Heart right ventricle (tissue), 16 donors: ENCODE results near the gene TCF25. TPM values are rescaled to one million over a fixed set of nuclear protein-coding genes. Genes with fewer than 3 reads are reported as not detected.

ENCODE experiments used
- ATAC-seq, 8 donors: fragments of 200-7000 bp; cut with Tn5 transposase; one replicate each; pipeline ENCODE4 v1.9.1; 2020; ENCODE audit warnings: mild to moderate bottlenecking in 8 of 8, moderate library complexity in 8 of 8, moderate number of reproducible peaks in 1 of 8
- DNase-seq, 2 donors: peaks; one replicate each; pipeline ENCODE4 v3.0.0-alpha.2; 2020
- H3K27ac ChIP-seq, 10 donors: fragments of 200-600 bp; sonication (generic) in 2 of 10; one replicate each; pipeline versions ENCODE4 v1.5.0 to v1.8.0; 2020 to 2022; ENCODE audit warnings: mild to moderate bottlenecking in 3 of 10
- H3K27me3 ChIP-seq, 7 donors: fragments of 200-600 bp; one replicate each; pipeline ENCODE4 v1.8.0; 2021 to 2022; ENCODE audit warnings: mild to moderate bottlenecking in 2 of 7
- H3K36me3 ChIP-seq, 9 donors: fragments of 200-600 bp; sonication (generic) in 1 of 9; one replicate each; pipeline versions ENCODE4 v1.5.0 to v1.8.0; 2020 to 2022; ENCODE audit warnings: mild to moderate bottlenecking in 2 of 9
- H3K4me1 ChIP-seq, 9 donors: fragments of 200-600 bp; sonication (generic) in 1 of 9; one replicate each; pipeline versions ENCODE4 v1.5.0 to v1.8.0; 2020 to 2022; ENCODE audit warnings: mild to moderate bottlenecking in 4 of 9
- H3K4me3 ChIP-seq, 10 donors: fragments of 200-600 bp; sonication (generic) in 2 of 10; one replicate each; pipeline versions ENCODE4 v1.5.0 to v1.8.0; 2020 to 2022; ENCODE audit warnings: mild to moderate bottlenecking in 7 of 10, moderate library complexity in 2 of 10
- H3K9me3 ChIP-seq, 11 donors: fragments of 200-600 bp in 10 of 11; sonication (generic) in 2 of 11; one replicate each; pipeline versions ENCODE4 v1.5.0 to v1.8.0; 2013 to 2022; ENCODE audit warnings: mild to moderate bottlenecking in 2 of 11, control low read depth in 1 of 11, moderate library complexity in 1 of 11
- WGBS, 2 donors: extraction: QIAGEN DNeasy Blood & Tissue Kit; methylation state at CpG; one replicate each; pipeline ENCODE4 v1.1.7; 2013; ENCODE audit warnings: inconsistent platforms in 1 of 2; 5-methylcytosine and 5-hydroxymethylcytosine counted together
- intact Hi-C, 10 donors: fragments of 100-400 bp; cut with DNase I; formaldehyde crosslinking; loops; one replicate each; pipeline versions ENCODE4 v1.11.1 to v1.14.2; 2022
- polyA plus RNA-seq, 2 donors: library from polyadenylated mRNA; stranded (reverse); fragments of 200-250 nt; gene quantifications; one replicate each; pipeline ENCODE4 v1.2.3, GENCODE V29; 2013
- total RNA-seq, 10 donors: library from RNA; stranded (reverse); fragmentation: NEBNext Ultra II Directional in 3 of 10; extraction: Animal tissue kit (Norgen Biotek cat#: 25700) in 3 of 10; gene quantifications; one replicate each; pipeline versions ENCODE4 v1.2.1 to v1.2.4, GENCODE V29; 2021 to 2023
- TF ChIP-seq, protein P1 (sequence below), 9 donors: fragments of 200-600 bp; sonication (generic) in 2 of 9; IDR thresholded peaks; one replicate each; pipeline versions ENCODE4 v1.5.0 to v1.8.0; 2021 to 2022; ENCODE audit warnings: antibody characterized with exemption in 9 of 9, mild to moderate bottlenecking in 5 of 9, moderate library complexity in 1 of 9
- donor health status: Arrhythmogenic right ventricular cardiomyopathy.
- donor health status: ischemic (EF 13 %, LVEDD 7.1; RV severe dilation, severe dysfunction).
- donor health status: healthy with polysubstance abuse.
- donor health status: DM: no; HTN: yes; CAD: no.
- donor health status: DM: no; HTN: no; CAD: no.
- donor health status: ischemic (EF 25% LVEDD 6.9; RV normal size, moderate dysfunction).
- donor health status: ischemic (EF 25% LVEDD 5.7; RV mildly dilated, moderate dysfunction).
- donor health status: healthy.
- donor health status: DM: yes; HTN: yes; CAD: no.
- donor health status: Ischemic cardiomyopathy.
- donor health status: ischemic (EF 35%, LVEDD 5.7; RV mildly dilated, moderate dysfunction).
- donor health status: nonischemic (EF 11% LVEDD 7.7; RV severe dilation, severe dysfunction).
- donor health status: DM: yes; HTN: yes; CAD: no.
- donor health status: PGD.
- donor health status: ischemic (EF 29% LVEDD 5.4; RV normal size, mild dysfunction).
- donor health status: nonischemic (EF 23%, LVEDD 6.1; RV moderate dilation, normal function).

TCF25 gene
- total and polyA plus RNA-seq, 12 donors = 77.5 to 112 (median 94.8) TPM

DNA sequence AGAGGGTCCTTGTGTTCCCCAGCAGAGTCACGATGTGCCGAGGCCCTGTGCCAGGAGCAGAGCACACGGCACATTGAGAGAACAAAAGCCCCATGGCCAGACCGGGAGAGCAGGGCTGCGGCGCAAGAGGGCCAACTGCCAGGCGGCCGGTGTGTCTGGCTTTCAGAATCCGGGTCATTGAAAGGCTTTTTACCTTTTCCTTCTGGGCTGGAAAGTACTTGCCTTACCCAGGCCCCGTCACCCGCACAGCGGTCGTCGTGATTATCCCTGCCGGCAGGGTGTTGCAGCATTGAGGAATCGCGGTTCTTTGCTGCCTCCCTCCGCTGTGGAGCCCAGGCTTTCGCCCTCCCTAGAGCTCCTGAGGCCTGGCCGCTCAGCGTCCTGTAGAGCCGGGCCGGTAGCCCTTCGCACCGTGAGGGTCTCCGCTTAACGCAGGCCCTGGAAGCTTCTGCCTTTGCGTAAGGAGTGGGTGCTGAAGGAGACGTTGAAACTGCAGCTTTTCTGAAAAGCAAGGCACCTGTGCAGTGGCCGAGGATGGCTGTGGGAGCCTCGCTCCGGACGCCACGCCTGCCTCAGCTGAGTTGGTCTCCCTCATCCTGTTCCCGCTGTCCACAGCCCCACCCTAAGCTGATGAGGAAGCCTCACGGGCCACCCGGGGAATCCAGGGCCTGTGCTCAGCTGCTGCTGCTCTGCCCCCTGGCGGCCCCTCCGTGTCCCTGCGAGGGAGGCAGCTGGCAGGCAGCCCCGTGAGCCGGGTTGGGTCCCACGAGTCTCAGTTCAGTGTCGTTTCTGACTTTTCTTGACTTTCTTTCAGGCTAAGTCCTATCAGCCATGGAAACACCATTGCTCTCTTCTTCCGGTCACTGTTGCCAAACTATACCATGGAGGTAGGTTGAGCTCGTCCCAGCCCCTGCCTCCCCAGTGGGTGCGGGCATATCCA is 36.7 kb downstream of the TCF25 start:
- H3K27me3 ChIP-seq = no peaks in the 10 kb centered on the region
- peaks cover 0 to 71% (median 32%) of the 10 kb centered on the region in 9 donors for H3K36me3 ChIP-seq
- H3K27ac ChIP-seq = peak overlapping the region in 5 of 10 donors; percentile 2 to 64 (median 42)
- WGBS, 2 donors = 55 to 56% methylated on average over 47 of the region's 47 CpGs
- TF ChIP-seq, protein P1, sequence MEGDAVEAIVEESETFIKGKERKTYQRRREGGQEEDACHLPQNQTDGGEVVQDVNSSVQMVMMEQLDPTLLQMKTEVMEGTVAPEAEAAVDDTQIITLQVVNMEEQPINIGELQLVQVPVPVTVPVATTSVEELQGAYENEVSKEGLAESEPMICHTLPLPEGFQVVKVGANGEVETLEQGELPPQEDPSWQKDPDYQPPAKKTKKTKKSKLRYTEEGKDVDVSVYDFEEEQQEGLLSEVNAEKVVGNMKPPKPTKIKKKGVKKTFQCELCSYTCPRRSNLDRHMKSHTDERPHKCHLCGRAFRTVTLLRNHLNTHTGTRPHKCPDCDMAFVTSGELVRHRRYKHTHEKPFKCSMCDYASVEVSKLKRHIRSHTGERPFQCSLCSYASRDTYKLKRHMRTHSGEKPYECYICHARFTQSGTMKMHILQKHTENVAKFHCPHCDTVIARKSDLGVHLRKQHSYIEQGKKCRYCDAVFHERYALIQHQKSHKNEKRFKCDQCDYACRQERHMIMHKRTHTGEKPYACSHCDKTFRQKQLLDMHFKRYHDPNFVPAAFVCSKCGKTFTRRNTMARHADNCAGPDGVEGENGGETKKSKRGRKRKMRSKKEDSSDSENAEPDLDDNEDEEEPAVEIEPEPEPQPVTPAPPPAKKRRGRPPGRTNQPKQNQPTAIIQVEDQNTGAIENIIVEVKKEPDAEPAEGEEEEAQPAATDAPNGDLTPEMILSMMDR (IDR thresholded peaks at IDR 0.05) = peak; percentile 85 to 98 (median 92)
- peaks cover 0 to 14% (median 9%) of the 10 kb centered on the region in 9 donors for H3K4me1 ChIP-seq
- H3K9me3 ChIP-seq = no peaks in the 10 kb centered on the region
- DNase-seq = peak; percentile 80 to 85
- intact Hi-C loops = loop anchor here in 1 of 10 donors (5.0 kb wide), 1 partner anchor 167 kb away; the partner anchor contains the start of gene PRDM7
- peak; percentile 75 to 90 (median 85) for ATAC-seq
- H3K4me3 ChIP-seq = no peak overlapping the region

DNA sequence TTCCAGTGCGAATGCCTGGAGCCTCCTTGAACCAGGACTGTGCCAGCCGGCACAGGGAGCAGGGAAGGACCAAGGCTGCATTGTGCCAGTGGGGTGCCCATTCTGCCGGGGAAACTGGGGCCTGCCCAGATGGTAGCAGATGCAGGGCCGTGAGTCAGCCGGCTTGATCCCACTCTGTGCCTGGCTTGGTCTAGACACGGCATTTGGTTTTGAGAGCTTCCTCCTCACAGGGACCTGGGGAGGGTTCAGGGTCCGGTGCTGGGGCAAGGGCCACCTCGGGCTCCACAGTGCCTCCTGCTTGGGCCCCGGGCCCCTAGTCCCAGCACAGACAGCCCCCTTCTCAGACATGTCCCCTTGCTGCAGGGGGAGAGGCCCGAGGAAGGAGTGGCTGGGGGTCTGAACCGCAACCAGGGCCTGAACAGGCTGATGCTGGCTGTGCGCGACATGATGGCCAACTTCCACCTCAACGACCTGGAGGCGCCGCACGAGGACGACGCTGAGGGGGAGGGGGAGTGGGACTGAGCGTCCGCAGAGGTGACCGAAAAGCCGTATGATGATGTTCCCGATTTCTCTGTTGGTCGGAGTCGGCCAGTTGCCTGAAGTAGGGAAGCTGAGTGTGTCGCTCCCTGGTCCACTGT is 37.4 kb downstream of the TCF25 start:
- H3K9me3 ChIP-seq = no peaks in the 10 kb centered on the region
- TF ChIP-seq, protein P1 (IDR thresholded peaks at IDR 0.05) = no peak
- WGBS, 2 donors = 93 to 94% methylated on average over 27 of the region's 27 CpGs
- no peaks in the 10 kb centered on the region for H3K27me3 ChIP-seq
- intact Hi-C loops = no loop called here
- peak overlapping the region in 2 of 10 donors; percentile 42 for H3K27ac ChIP-seq
- no peak overlapping the region for H3K4me3 ChIP-seq
- no peak for DNase-seq
- peak in 5 of 8 donors; percentile 2 to 18 (median 9) for ATAC-seq
- peaks cover 0 to 14% (median 9%) of the 10 kb centered on the region in 9 donors for H3K4me1 ChIP-seq
- H3K36me3 ChIP-seq = peaks cover 0 to 63% (median 32%) of the 10 kb centered on the region in 9 donors

DNA sequence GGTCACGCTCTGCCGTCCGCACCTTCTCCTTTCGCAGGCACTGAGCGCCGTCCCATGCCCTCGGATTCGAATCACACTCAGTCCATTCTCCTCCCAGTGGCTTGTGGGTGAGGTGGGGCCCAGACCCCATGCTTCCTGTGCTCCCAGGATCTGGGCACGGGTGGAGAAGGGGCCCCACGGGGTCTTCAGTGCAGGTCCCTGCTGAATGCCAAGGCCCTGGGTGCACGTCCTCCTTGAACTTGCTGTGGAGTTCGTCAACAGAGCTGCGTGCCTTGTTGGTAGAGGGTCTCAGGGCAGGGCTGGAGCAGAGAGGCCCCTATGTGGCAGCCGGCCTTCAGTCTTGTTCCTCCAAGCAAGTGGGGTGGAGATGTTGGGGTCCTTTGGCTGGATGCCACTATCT is 38.0 kb downstream of the TCF25 start:
- TF ChIP-seq, protein P1 (IDR thresholded peaks at IDR 0.05) = no peak
- DNase-seq = no peak
- intact Hi-C loops = no loop called here
- Histone ChIP-seq H3K9me3 (no peaks in the 10 kb centered on the region), H3K36me3 (peaks cover 0 to 58% (median 27%) of the 10 kb centered on the region in 9 donors), H3K27me3 (no peaks in the 10 kb centered on the region), H3K27ac (no peak overlapping the region), H3K4me1 (peaks cover 0 to 14% (median 9%) of the 10 kb centered on the region in 9 donors), H3K4me3 (no peak overlapping the region)
- ATAC-seq = no peak
- 94 to 95% methylated on average over 14 of the region's 14 CpGs for WGBS, 2 donors

DNA sequence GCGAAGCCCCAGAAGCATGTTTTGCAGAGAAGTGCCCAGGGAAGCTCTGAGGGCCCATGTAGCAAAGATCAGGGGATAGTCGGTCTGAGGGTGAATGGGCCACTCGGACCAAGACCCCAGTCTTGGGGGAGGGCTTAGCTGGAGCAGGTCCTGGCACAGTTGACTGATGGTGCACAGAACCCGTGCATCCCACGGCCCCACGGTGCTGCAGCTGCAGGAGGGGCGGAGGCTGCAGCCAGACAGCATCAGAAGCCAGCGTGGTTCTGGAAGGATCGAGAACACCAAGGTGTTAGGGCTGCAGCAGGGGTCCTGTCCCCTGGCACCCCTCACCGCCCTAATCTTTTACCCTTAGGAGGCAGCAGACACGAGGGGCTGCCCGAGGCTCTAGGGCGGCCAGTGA is 38.8 kb downstream of the TCF25 start:
- intact Hi-C loops = no loop called here
- Histone ChIP-seq H3K36me3 (peaks cover 0 to 50% (median 20%) of the 10 kb centered on the region in 9 donors), H3K27me3 (no peaks in the 10 kb centered on the region), H3K4me1 (peaks cover under 1 to 15% (median 9%) of the 10 kb centered on the region in 9 donors), H3K27ac (no peak overlapping the region), H3K4me3 (no peak overlapping the region), H3K9me3 (no peaks in the 10 kb centered on the region)
- TF ChIP-seq, protein P1 (IDR thresholded peaks at IDR 0.05) = no peak
- WGBS, 2 donors = 87 to 90% methylated on average over 13 of the region's 13 CpGs
- DNase-seq (no peak), ATAC-seq (no peak)
